ENCODE measurements around the gene TMEM243. TPM values are rescaled to one million over a fixed set of nuclear protein-coding genes. Genes with fewer than 3 reads are reported as not detected.

TMEM243 gene
- polyA plus RNA-seq, 1 donor from 2014 or later, result 3.7 TPM

DNA sequence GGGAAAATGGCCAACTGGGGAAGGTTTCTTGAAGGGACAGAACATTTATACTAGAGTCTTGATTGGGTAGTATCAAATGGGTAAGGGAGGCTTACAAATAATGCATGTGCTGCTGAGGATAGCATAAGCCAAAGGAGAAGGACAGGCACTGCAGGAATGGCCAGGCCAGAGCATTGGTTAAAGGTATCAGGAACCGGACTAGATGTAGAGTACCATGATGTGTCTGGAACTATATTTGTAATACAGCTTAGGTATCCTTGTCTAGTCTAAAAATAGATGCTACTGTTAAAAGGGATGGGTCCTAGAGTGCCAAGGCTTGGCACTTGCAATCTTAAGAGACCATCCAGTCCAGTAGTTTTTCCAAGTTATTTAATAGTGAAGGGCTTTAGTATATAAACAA lies 20.3 kb downstream of the TMEM243 start:
- no peaks in the 10 kb centered on the region for H3K27me3 ChIP-seq (ENCODE audit: insufficient read depth, low read depth, low read length)
- H3K4me3 ChIP-seq (ENCODE audit: low read length), result no peak overlapping the region
- peaks cover 24% of the 10 kb centered on the region for H3K36me3 ChIP-seq (ENCODE audit: insufficient read depth, low read length)
- H3K4me2 ChIP-seq (ENCODE audit: low read length), result no peak overlapping the region
- H3K9ac ChIP-seq (ENCODE audit: low read length), result no peak overlapping the region
- peaks cover 4% of the 10 kb centered on the region for H3K79me2 ChIP-seq (replicated peaks; ENCODE audit: insufficient read depth, low read length)
- no peaks in the 10 kb centered on the region for H4K20me1 ChIP-seq (ENCODE audit: insufficient read depth)
- H3K9me3 ChIP-seq (ENCODE audit: low read length), result no peaks in the 10 kb centered on the region
- H3K9me2 ChIP-seq (ENCODE audit: insufficient read depth, low read length), result no peaks in the 10 kb centered on the region
- H2AFZ ChIP-seq (ENCODE audit: low read depth, low read length), result no peak overlapping the region
- no peaks in the 10 kb centered on the region for H3F3A ChIP-seq (ENCODE audit: insufficient read depth, low read length, poor library complexity, severe bottlenecking)
- no peak overlapping the region for H3K27ac ChIP-seq (ENCODE audit: low read length)
- no peak for TF ChIP-seq POLR2AphosphoS5 (IDR thresholded peaks at IDR 0.05)
- TF ChIP-seq SMC3 (conservative IDR thresholded peaks at IDR 0.05; ENCODE audit: poor library complexity), result no peak
- TF ChIP-seq, protein P1, sequence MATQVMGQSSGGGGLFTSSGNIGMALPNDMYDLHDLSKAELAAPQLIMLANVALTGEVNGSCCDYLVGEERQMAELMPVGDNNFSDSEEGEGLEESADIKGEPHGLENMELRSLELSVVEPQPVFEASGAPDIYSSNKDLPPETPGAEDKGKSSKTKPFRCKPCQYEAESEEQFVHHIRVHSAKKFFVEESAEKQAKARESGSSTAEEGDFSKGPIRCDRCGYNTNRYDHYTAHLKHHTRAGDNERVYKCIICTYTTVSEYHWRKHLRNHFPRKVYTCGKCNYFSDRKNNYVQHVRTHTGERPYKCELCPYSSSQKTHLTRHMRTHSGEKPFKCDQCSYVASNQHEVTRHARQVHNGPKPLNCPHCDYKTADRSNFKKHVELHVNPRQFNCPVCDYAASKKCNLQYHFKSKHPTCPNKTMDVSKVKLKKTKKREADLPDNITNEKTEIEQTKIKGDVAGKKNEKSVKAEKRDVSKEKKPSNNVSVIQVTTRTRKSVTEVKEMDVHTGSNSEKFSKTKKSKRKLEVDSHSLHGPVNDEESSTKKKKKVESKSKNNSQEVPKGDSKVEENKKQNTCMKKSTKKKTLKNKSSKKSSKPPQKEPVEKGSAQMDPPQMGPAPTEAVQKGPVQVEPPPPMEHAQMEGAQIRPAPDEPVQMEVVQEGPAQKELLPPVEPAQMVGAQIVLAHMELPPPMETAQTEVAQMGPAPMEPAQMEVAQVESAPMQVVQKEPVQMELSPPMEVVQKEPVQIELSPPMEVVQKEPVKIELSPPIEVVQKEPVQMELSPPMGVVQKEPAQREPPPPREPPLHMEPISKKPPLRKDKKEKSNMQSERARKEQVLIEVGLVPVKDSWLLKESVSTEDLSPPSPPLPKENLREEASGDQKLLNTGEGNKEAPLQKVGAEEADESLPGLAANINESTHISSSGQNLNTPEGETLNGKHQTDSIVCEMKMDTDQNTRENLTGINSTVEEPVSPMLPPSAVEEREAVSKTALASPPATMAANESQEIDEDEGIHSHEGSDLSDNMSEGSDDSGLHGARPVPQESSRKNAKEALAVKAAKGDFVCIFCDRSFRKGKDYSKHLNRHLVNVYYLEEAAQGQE (IDR thresholded peaks at IDR 0.05; ENCODE audit: borderline replicate concordance), result no peak
- no peak for TF ChIP-seq RAD21 (conservative IDR thresholded peaks at IDR 0.05)

DNA sequence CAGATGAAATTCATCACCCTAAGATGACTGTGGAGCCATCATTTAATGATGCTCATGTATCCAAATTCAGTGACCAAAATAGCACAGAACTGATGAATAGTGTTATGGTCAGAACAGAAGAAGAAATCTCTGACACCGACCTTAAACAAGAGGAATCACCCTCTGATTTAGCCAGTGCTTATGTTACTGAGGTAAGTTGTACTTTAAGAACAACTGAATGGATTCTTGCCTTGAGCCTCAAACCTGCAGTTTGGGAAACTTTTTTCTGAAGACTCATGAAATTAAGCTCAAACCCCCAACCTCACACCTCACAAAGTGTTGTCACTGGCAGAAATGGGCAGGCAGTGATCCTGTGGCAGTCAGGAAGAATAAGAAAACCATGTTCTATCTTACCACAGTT lies 25.6 kb downstream of the TMEM243 start:
- Histone ChIP-seq H4K20me1 (ENCODE audit: insufficient read depth) (no peaks in the 10 kb centered on the region), H3K79me2 (replicated peaks; ENCODE audit: insufficient read depth, low read length) (peaks cover 4% of the 10 kb centered on the region), H3K9me3 (ENCODE audit: low read length) (no peaks in the 10 kb centered on the region), H3K27ac (ENCODE audit: low read length) (no peak overlapping the region), H3K36me3 (ENCODE audit: insufficient read depth, low read length) (peaks cover 24% of the 10 kb centered on the region), H3K4me2 (ENCODE audit: low read length) (no peak overlapping the region), H3K4me3 (ENCODE audit: low read length) (no peak overlapping the region), H3K9ac (ENCODE audit: low read length) (no peak overlapping the region), H3K27me3 (ENCODE audit: insufficient read depth, low read depth, low read length) (no peaks in the 10 kb centered on the region), H3F3A (ENCODE audit: insufficient read depth, low read length, poor library complexity, severe bottlenecking) (no peaks in the 10 kb centered on the region), H3K9me2 (ENCODE audit: insufficient read depth, low read length) (no peaks in the 10 kb centered on the region), H2AFZ (ENCODE audit: low read depth, low read length) (no peak overlapping the region)
- TF ChIP-seq MXI1 (conservative IDR thresholded peaks at IDR 0.05; ENCODE audit: poor library complexity, severe bottlenecking), result no peak
- no peak for TF ChIP-seq EZH2 (IDR thresholded peaks at IDR 0.05; ENCODE audit: borderline replicate concordance, insufficient read depth, low read length, poor library complexity, severe bottlenecking)
- TF ChIP-seq, protein P2, sequence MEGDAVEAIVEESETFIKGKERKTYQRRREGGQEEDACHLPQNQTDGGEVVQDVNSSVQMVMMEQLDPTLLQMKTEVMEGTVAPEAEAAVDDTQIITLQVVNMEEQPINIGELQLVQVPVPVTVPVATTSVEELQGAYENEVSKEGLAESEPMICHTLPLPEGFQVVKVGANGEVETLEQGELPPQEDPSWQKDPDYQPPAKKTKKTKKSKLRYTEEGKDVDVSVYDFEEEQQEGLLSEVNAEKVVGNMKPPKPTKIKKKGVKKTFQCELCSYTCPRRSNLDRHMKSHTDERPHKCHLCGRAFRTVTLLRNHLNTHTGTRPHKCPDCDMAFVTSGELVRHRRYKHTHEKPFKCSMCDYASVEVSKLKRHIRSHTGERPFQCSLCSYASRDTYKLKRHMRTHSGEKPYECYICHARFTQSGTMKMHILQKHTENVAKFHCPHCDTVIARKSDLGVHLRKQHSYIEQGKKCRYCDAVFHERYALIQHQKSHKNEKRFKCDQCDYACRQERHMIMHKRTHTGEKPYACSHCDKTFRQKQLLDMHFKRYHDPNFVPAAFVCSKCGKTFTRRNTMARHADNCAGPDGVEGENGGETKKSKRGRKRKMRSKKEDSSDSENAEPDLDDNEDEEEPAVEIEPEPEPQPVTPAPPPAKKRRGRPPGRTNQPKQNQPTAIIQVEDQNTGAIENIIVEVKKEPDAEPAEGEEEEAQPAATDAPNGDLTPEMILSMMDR (IDR thresholded peaks at IDR 0.05; ENCODE audit: poor library complexity, severe bottlenecking), result no peak
- no peak for TF ChIP-seq POLR2AphosphoS5 (IDR thresholded peaks at IDR 0.05)
- TF ChIP-seq RAD21 (conservative IDR thresholded peaks at IDR 0.05), result no peak
- no peak for TF ChIP-seq SMC3 (conservative IDR thresholded peaks at IDR 0.05; ENCODE audit: poor library complexity)
- TF ChIP-seq, protein P1 (IDR thresholded peaks at IDR 0.05; ENCODE audit: borderline replicate concordance), result no peak
- TF ChIP-seq TAF1 (IDR thresholded peaks at IDR 0.05; ENCODE audit: low read depth), result no peak
- no peak for TF ChIP-seq EP300 (conservative IDR thresholded peaks at IDR 0.05; ENCODE audit: poor library complexity, severe bottlenecking)
